ENCODE data around the gene GREB1L. TPM values are rescaled to one million over a fixed set of nuclear protein-coding genes. Genes with fewer than 3 reads are reported as not detected.
A peak's percentile ranks its signal among the peaks of the same experiment; 100 is the strongest.

GREB1L gene
- polyA plus RNA-seq, 2 of the 4 experiments (the other 2 are of a cell fraction), result 1.4 to 2.8 TPM

GRCh38 chr18:21192308-21192624 is 49.8 kb upstream of the GREB1L start (continued):
- TF ChIP-seq REST (IDR thresholded peaks at IDR 0.05) (no peak), RFX5 (IDR thresholded peaks at IDR 0.05) (no peak), GATA3 (IDR thresholded peaks at IDR 0.05; ENCODE audit: borderline replicate concordance) (no peak), CEBPB (IDR thresholded peaks at IDR 0.05) (no peak)

GRCh38 chr18:21194871-21195771 is 46.9 kb upstream of the GREB1L start:
- 0% methylated on average over 4 of the region's 4 CpGs for WGBS (ENCODE audit: missing lambda C conversion rate)
- POLR2A ChIA-PET, result interaction anchor here (1.3 kb wide), 1 partner anchor 406 kb away, joined by 5 read pairs; the partner anchor contains the start of gene ESCO1
- Histone ChIP-seq H3K9me3 (no peaks in the 10 kb centered on the region), H3K4me2 (peak overlapping the region; percentile 65; the same call in 2 of the 3 replicates), H3K4me3 (no peak overlapping the region), H3K27ac (no peak overlapping the region; a peak in 1 of 6 replicates), H3K4me1 (no peaks in the 10 kb centered on the region)
- FAIRE-seq, result no peak
- ATAC-seq, result no peak
- CTCF ChIA-PET, result interaction anchor here (0.5 to 7.8 kb wide), 41 partner anchors 9 to 728 kb away, joined by 3 to 82 read pairs (median 3); partner anchors contain the start of gene ESCO1
- no peak for TF ChIP-seq ESRRA (IDR thresholded peaks at IDR 0.05; ENCODE audit: borderline replicate concordance, low read length)
- no peak for TF ChIP-seq JUNB (IDR thresholded peaks at IDR 0.05)
- no peak for TF ChIP-seq NFE2L2 (conservative IDR thresholded peaks at IDR 0.05; ENCODE audit: low read length)
- TF ChIP-seq HOXB5 (CRISPR knock-in tag; IDR thresholded peaks at IDR 0.05), result no peak
- no peak for TF ChIP-seq CBX2 (IDR thresholded peaks at IDR 0.05; ENCODE audit: borderline replicate concordance, low read depth)
- TF ChIP-seq EP300 (IDR thresholded peaks at IDR 0.05), result no peak
- TF ChIP-seq CTCF (IDR thresholded peaks at IDR 0.05), result peak; percentile 62
- TF ChIP-seq RARB (CRISPR knock-in tag; IDR thresholded peaks at IDR 0.05), result no peak
- TF ChIP-seq RAD21 (conservative IDR thresholded peaks at IDR 0.05 in 1 of 2, IDR thresholded peaks at IDR 0.05 in 1 of 2), result peak; percentile 70 to 78
- peak; percentile 68 for TF ChIP-seq SMC3 (IDR thresholded peaks at IDR 0.05)
- peak in 1 of 2 experiments; percentile 29 for DNase-seq (ENCODE audit: low read depth in 1 of 2, low spot score in 1 of 2)

- DNase-seq (ENCODE audit: low read depth in 1 of 2, low spot score in 1 of 2) (no peak), ATAC-seq (no peak), FAIRE-seq (no peak)
- no peak overlapping the region for H3K4me2 ChIP-seq
- no peak overlapping the region for H3K4me3 ChIP-seq
- CTCF ChIA-PET, result interaction anchor here (0.6 to 7.8 kb wide), 9 partner anchors 46 to 405 kb away, joined by 3 to 82 read pairs (median 10); partner anchors contain the start of gene ESCO1
- H3K4me1 ChIP-seq, result no peaks in the 10 kb centered on the region
- no peaks in the 10 kb centered on the region for H3K9me3 ChIP-seq
- no peak overlapping the region for H3K27ac ChIP-seq
- WGBS (ENCODE audit: missing lambda C conversion rate), result 57% methylated on average over 1 of the region's 1 CpG
- POLR2A ChIA-PET, result no interaction called here
- no peak for TF ChIP-seq HOXB13 (CRISPR knock-in tag; IDR thresholded peaks at IDR 0.05; ENCODE audit: low read depth)
- no peak for TF ChIP-seq REST (IDR thresholded peaks at IDR 0.05)
- no peak for TF ChIP-seq ZSCAN20 (CRISPR knock-in tag; IDR thresholded peaks at IDR 0.05)
- TF ChIP-seq HOXB5 (CRISPR knock-in tag; IDR thresholded peaks at IDR 0.05), result no peak
- no peak for TF ChIP-seq ESRRA (IDR thresholded peaks at IDR 0.05; ENCODE audit: borderline replicate concordance, low read length)
- TF ChIP-seq HES2 (IDR thresholded peaks at IDR 0.05), result no peak
- no peak for TF ChIP-seq SMC3 (IDR thresholded peaks at IDR 0.05)
- TF ChIP-seq USF2 (IDR thresholded peaks at IDR 0.05), result no peak
- TF ChIP-seq CTCF (IDR thresholded peaks at IDR 0.05), result no peak
- no peak for TF ChIP-seq GATA3 (IDR thresholded peaks at IDR 0.05; ENCODE audit: borderline replicate concordance)
- no peak for TF ChIP-seq MAX (IDR thresholded peaks at IDR 0.05)
Measured at GRCh38 chr18:21196426-21196825, 45.6 kb upstream of the GREB1L start.

All from A549 (cell line).